ENCODE data around the gene MED12L. TPM values are rescaled to one million over a fixed set of nuclear protein-coding genes. Genes with fewer than 3 reads are reported as not detected.
"Not testable (repeated sequence)": the region's sequence is repeated elsewhere in the genome, so short reads cannot be mapped to it uniquely, and the experiment has no call there.

Gene MED12L
- total RNA-seq, 2 donors from 2014 or later: 3.3 to 6.4 TPM

- Mint-ChIP-seq H3K36me3 (ENCODE audit: low read depth) (no peaks in the 10 kb centered on the region), H3K27ac (peak overlapping the region; percentile 80), H3K4me1 (peaks cover 30% of the 10 kb centered on the region), H3K9me3 (no peaks in the 10 kb centered on the region), H3K27me3 (no peaks in the 10 kb centered on the region), H3K4me3 (peak overlapping the region; percentile 78)
- ATAC-seq (replicated peaks): peak; percentile 20
Measured at GRCh38 chr3:151169262-151169947, 83.9 kb downstream of the MED12L start.

GRCh38 chr3:151169948-151170679 lies 84.7 kb downstream of the MED12L start:
- H3K36me3 Mint-ChIP-seq (ENCODE audit: low read depth); H3K9me3 Mint-ChIP-seq; H3K27me3 Mint-ChIP-seq: not testable (repeated sequence)
- peak overlapping the region; percentile 80 for H3K27ac Mint-ChIP-seq
- ATAC-seq (replicated peaks): peak; percentile 73
- H3K4me1 Mint-ChIP-seq: peaks cover 30% of the 10 kb centered on the region
- peak overlapping the region; percentile 78 for H3K4me3 Mint-ChIP-seq

GRCh38 chr3:151171145-151171757 lies 85.8 kb downstream of the MED12L start:
- Mint-ChIP-seq H3K9me3 (no peaks in the 10 kb centered on the region), H3K4me3 (peak overlapping the region; percentile 78), H3K27me3 (no peaks in the 10 kb centered on the region), H3K4me1 (peaks cover 30% of the 10 kb centered on the region), H3K27ac (peak overlapping the region; percentile 80), H3K36me3 (ENCODE audit: low read depth) (no peaks in the 10 kb centered on the region)
- peak; percentile 77 for ATAC-seq (replicated peaks)

- peaks cover 30% of the 10 kb centered on the region for H3K4me1 Mint-ChIP-seq
- no peaks in the 10 kb centered on the region for H3K27me3 Mint-ChIP-seq
- no peak overlapping the region for H3K27ac Mint-ChIP-seq
- H3K4me3 Mint-ChIP-seq: no peak overlapping the region
- no peaks in the 10 kb centered on the region for H3K9me3 Mint-ChIP-seq
- no peaks in the 10 kb centered on the region for H3K36me3 Mint-ChIP-seq (ENCODE audit: low read depth)
- ATAC-seq (replicated peaks): no peak
Measured at GRCh38 chr3:151174351-151174750, 88.9 kb downstream of the MED12L start.

GRCh38 chr3:151175952-151176351 lies 90.5 kb downstream of the MED12L start:
- H3K27me3 Mint-ChIP-seq: no peaks in the 10 kb centered on the region
- H3K27ac Mint-ChIP-seq: no peak overlapping the region
- H3K9me3 Mint-ChIP-seq: no peaks in the 10 kb centered on the region
- no peaks in the 10 kb centered on the region for H3K36me3 Mint-ChIP-seq (ENCODE audit: low read depth)
- no peak for ATAC-seq (replicated peaks)
- H3K4me1 Mint-ChIP-seq: peaks cover 17% of the 10 kb centered on the region
- no peak overlapping the region for H3K4me3 Mint-ChIP-seq

GRCh38 chr3:151178208-151178845 lies 92.9 kb downstream of the MED12L start:
- H3K4me1 Mint-ChIP-seq: peaks cover 11% of the 10 kb centered on the region

GRCh38 chr3:151182349-151183079 lies 97.0 kb downstream of the MED12L start:
- H3K4me1 Mint-ChIP-seq: peaks cover 32% of the 10 kb centered on the region
- no peaks in the 10 kb centered on the region for H3K36me3 Mint-ChIP-seq (ENCODE audit: low read depth)
- no peak for ATAC-seq (replicated peaks)
- no peaks in the 10 kb centered on the region for H3K9me3 Mint-ChIP-seq
- H3K27ac Mint-ChIP-seq: peak overlapping the region; percentile 84
- H3K27me3 Mint-ChIP-seq: no peaks in the 10 kb centered on the region
- peak overlapping the region; percentile 82 for H3K4me3 Mint-ChIP-seq

More at GRCh38 chr3:151178208-151178845, 92.9 kb downstream of the MED12L start:
- Mint-ChIP-seq H3K9me3 (no peaks in the 10 kb centered on the region), H3K4me3 (no peak overlapping the region), H3K27ac (no peak overlapping the region), H3K36me3 (ENCODE audit: low read depth) (no peaks in the 10 kb centered on the region), H3K27me3 (no peaks in the 10 kb centered on the region)
- no peak for ATAC-seq (replicated peaks)

GRCh38 chr3:151183265-151183671 lies 97.8 kb downstream of the MED12L start:
- Mint-ChIP-seq H3K9me3 (no peaks in the 10 kb centered on the region), H3K4me3 (peak overlapping the region; percentile 82), H3K27me3 (no peaks in the 10 kb centered on the region), H3K4me1 (peaks cover 32% of the 10 kb centered on the region), H3K27ac (peak overlapping the region; percentile 84), H3K36me3 (ENCODE audit: low read depth) (no peaks in the 10 kb centered on the region)
- peak; percentile 82 for ATAC-seq (replicated peaks)

- peak overlapping the region; percentile 76 for H3K4me3 Mint-ChIP-seq
- no peaks in the 10 kb centered on the region for H3K9me3 Mint-ChIP-seq
- H3K4me1 Mint-ChIP-seq: peaks cover 33% of the 10 kb centered on the region
- no peaks in the 10 kb centered on the region for H3K27me3 Mint-ChIP-seq
- peak overlapping the region; percentile 97 for H3K27ac Mint-ChIP-seq
- peak; percentile 68 for ATAC-seq (replicated peaks)
- H3K36me3 Mint-ChIP-seq (ENCODE audit: low read depth): peaks cover 16% of the 10 kb centered on the region
Measured at GRCh38 chr3:151191095-151191494, 105.6 kb downstream of the MED12L start.

- peak overlapping the region; percentile 65 for H3K27ac Mint-ChIP-seq
- peak overlapping the region; percentile 58 for H3K4me3 Mint-ChIP-seq
Measured at GRCh38 chr3:151192545-151192944, 107.1 kb downstream of the MED12L start.

GRCh38 chr3:151195826-151196225 lies 110.4 kb downstream of the MED12L start:
- peaks cover 20% of the 10 kb centered on the region for H3K4me1 Mint-ChIP-seq
- H3K9me3 Mint-ChIP-seq: no peaks in the 10 kb centered on the region
- H3K27me3 Mint-ChIP-seq: no peaks in the 10 kb centered on the region
- peaks cover 53% of the 10 kb centered on the region for H3K36me3 Mint-ChIP-seq (ENCODE audit: low read depth)
- H3K27ac Mint-ChIP-seq: peak overlapping the region; percentile 15
- H3K4me3 Mint-ChIP-seq: peak overlapping the region; percentile 31
- ATAC-seq (replicated peaks): no peak

More at GRCh38 chr3:151192545-151192944, 107.1 kb downstream of the MED12L start:
- Mint-ChIP-seq H3K36me3 (ENCODE audit: low read depth) (peaks cover 23% of the 10 kb centered on the region), H3K27me3 (no peaks in the 10 kb centered on the region), H3K9me3 (no peaks in the 10 kb centered on the region), H3K4me1 (peaks cover 29% of the 10 kb centered on the region)
- ATAC-seq (replicated peaks): peak; percentile 15

GRCh38 chr3:151196434-151196833 lies 111.0 kb downstream of the MED12L start:
- no peaks in the 10 kb centered on the region for H3K27me3 Mint-ChIP-seq
- H3K4me1 Mint-ChIP-seq: peaks cover 14% of the 10 kb centered on the region

GRCh38 chr3:151197228-151197627 lies 111.8 kb downstream of the MED12L start:
- H3K27me3 Mint-ChIP-seq: no peaks in the 10 kb centered on the region
- no peak overlapping the region for H3K27ac Mint-ChIP-seq
- ATAC-seq (replicated peaks): no peak
- H3K36me3 Mint-ChIP-seq (ENCODE audit: low read depth): peaks cover 61% of the 10 kb centered on the region
- no peaks in the 10 kb centered on the region for H3K9me3 Mint-ChIP-seq
- H3K4me1 Mint-ChIP-seq: peaks cover 13% of the 10 kb centered on the region
- H3K4me3 Mint-ChIP-seq: no peak overlapping the region

More at GRCh38 chr3:151196434-151196833, 111.0 kb downstream of the MED12L start:
- peak; percentile 31 for ATAC-seq (replicated peaks)
- H3K36me3 Mint-ChIP-seq (ENCODE audit: low read depth): peaks cover 54% of the 10 kb centered on the region
- H3K4me3 Mint-ChIP-seq: peak overlapping the region; percentile 31
- H3K9me3 Mint-ChIP-seq: no peaks in the 10 kb centered on the region
- peak overlapping the region; percentile 15 for H3K27ac Mint-ChIP-seq

Measured in activated T-helper 17 cell treated with anti-CD3 and anti-CD28 coated beads, Interleukin-2, amount 50 U/mL, for 72 hours (primary cell).